SK-N-SH (cell line): Measurements from ENCODE around the gene MSTO1.

Experiments
- TAF1 ChIP-seq: IDR thresholded peaks from 2 replicates; pipeline ENCODE4 v1.6.1; 2012; ENCODE audit warnings: low read depth, mild to moderate bottlenecking, low read length, moderate library complexity, borderline replicate concordance
- YY1 ChIP-seq: IDR thresholded peaks from 2 replicates; pipeline ENCODE4 v1.4.0; 2012; ENCODE audit warnings: low read depth, mild to moderate bottlenecking

DNA sequence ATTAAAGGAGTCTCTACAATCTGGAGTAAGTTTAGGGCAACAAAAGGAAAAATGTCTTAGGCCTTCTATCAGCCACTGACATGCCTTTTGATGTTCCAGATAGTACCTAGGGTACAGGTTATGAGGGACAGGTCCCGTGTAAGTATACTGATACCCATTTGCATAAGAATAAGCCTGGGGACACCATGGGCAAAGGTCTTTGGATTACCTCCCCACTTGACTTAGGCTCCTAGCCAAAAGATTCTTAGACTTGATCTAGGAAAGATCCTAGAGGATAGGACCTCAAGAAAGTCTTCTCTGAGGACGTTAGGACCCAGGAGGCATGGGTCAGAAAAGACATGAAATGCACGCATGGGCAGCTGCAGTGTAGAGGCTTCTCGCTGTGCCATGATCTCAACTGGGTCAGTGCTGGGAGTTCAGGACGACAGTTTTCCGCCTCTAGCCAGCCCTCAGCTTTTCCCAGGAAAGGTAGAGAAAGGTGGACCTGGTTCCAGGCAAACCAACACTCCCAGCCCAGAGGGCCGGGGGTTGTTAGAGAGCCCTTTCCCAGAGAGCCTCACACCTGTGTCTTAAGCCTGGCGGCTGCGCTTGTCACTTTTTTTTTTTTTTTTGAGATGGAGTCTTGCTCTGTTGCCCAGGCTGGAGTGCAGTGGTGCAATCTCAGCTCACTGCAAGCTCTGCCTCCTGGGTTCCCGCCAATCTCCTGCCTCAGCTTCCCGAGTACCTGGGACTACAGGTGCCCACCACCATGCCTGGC is 26.6 kb downstream of the MSTO1 start:
- TF ChIP-seq TAF1 (no peak), YY1 (no peak)
